Measurements from ENCODE around the gene PALD1. TPM values are rescaled to one million over a fixed set of nuclear protein-coding genes. Genes with fewer than 3 reads are reported as not detected.

The PALD1 gene
- total and polyA plus RNA-seq, 9 of the 15 experiments (the other 6 are each of a cell fraction or from before 2014, with no cell fraction given): 0.03 to 0.29 (median 0.09) TPM; not detected in 2

DNA sequence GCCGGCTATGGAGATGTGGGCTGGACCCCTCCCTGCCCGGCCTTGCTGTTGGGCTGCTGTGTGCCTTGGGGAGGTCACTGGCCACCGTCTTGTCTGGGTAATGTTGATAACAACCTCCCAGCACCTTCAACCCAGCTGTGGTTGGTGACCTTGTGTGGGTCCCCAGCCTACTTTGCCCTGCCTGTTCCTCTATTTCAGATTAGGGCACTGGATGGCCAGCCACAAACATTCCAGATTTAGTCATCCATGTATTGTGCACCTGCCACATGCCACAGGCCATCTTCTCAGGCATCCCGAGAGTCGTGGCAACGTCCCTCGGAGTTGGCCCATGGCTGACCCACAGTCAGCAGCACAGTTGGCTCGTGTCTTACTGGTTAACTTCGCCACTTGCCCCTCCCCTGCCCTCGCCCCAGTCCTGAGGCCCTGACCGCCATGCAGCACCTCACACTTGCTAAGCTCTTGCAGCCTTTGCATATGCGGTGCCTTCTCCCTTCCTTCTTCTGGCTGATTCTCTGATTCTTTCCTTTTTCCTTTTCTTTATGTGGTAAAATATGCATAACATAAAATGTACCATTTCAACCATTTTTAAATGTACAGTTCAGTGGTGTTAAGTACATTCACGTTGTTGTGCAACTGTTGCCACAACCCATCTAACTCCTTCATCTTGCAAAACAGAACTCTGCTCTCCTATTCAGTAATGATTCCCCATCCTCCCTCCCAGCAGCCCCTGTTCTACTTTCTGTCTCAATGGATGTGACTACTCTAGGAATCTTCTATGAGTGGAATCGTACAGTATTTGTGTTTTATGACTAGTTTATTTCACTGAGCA is 63.4 kb downstream of the PALD1 start (continued):
- TF ChIP-seq BCOR (IDR thresholded peaks at IDR 0.05) (no peak), EHMT2 (IDR thresholded peaks at IDR 0.05) (no peak), BDP1 (IDR thresholded peaks at IDR 0.05; ENCODE audit: insufficient read depth, insufficient read length) (no peak), RCOR1 (IDR thresholded peaks at IDR 0.05; ENCODE audit: borderline replicate concordance in 1 of 2, low read depth in 2 of 2, low read length in 2 of 2) (0 out of 4 replicates have a peak, but pooled peaks of 1 of the 2 experiments have one; percentile 34), FIP1L1 (IDR thresholded peaks at IDR 0.05; ENCODE audit: low read depth, low read length, poor library complexity, severe bottlenecking) (no peak), TEAD4 (IDR thresholded peaks at IDR 0.05; ENCODE audit: low read length) (peak; percentile 46; the same call in 1 of the 2 replicates), TEAD4 (CRISPR knock-in tag; IDR thresholded peaks at IDR 0.05; ENCODE audit: borderline replicate concordance) (no peak), CBFA2T2 (conservative IDR thresholded peaks at IDR 0.05) (peak; percentile 64)
- TF ChIP-seq, protein P1, sequence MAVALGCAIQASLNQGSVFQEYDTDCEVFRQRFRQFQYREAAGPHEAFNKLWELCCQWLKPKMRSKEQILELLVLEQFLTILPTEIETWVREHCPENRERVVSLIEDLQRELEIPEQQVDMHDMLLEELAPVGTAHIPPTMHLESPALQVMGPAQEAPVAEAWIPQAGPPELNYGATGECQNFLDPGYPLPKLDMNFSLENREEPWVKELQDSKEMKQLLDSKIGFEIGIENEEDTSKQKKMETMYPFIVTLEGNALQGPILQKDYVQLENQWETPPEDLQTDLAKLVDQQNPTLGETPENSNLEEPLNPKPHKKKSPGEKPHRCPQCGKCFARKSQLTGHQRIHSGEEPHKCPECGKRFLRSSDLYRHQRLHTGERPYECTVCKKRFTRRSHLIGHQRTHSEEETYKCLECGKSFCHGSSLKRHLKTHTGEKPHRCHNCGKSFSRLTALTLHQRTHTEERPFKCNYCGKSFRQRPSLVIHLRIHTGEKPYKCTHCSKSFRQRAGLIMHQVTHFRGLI (CRISPR knock-in tag; IDR thresholded peaks at IDR 0.05): no peak
- TF ChIP-seq, protein P2, sequence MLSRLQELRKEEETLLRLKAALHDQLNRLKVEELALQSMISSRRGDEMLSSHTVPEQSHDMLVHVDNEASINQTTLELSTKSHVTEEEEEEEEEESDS (CRISPR knock-in tag; IDR thresholded peaks at IDR 0.05): no peak
- TF ChIP-seq, protein P3, sequence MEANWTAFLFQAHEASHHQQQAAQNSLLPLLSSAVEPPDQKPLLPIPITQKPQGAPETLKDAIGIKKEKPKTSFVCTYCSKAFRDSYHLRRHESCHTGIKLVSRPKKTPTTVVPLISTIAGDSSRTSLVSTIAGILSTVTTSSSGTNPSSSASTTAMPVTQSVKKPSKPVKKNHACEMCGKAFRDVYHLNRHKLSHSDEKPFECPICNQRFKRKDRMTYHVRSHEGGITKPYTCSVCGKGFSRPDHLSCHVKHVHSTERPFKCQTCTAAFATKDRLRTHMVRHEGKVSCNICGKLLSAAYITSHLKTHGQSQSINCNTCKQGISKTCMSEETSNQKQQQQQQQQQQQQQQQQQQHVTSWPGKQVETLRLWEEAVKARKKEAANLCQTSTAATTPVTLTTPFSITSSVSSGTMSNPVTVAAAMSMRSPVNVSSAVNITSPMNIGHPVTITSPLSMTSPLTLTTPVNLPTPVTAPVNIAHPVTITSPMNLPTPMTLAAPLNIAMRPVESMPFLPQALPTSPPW (CRISPR knock-in tag; IDR thresholded peaks at IDR 0.05): 0 out of 2 replicates have a peak, but pooled peaks have one; percentile 37
- TF ChIP-seq, protein P4, sequence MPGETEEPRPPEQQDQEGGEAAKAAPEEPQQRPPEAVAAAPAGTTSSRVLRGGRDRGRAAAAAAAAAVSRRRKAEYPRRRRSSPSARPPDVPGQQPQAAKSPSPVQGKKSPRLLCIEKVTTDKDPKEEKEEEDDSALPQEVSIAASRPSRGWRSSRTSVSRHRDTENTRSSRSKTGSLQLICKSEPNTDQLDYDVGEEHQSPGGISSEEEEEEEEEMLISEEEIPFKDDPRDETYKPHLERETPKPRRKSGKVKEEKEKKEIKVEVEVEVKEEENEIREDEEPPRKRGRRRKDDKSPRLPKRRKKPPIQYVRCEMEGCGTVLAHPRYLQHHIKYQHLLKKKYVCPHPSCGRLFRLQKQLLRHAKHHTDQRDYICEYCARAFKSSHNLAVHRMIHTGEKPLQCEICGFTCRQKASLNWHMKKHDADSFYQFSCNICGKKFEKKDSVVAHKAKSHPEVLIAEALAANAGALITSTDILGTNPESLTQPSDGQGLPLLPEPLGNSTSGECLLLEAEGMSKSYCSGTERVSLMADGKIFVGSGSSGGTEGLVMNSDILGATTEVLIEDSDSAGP (CRISPR knock-in tag; IDR thresholded peaks at IDR 0.05): no peak
- TF ChIP-seq, protein P5, sequence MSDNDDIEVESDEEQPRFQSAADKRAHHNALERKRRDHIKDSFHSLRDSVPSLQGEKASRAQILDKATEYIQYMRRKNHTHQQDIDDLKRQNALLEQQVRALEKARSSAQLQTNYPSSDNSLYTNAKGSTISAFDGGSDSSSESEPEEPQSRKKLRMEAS (CRISPR knock-in tag; IDR thresholded peaks at IDR 0.05): peak; percentile 62
